GM12891 (cell line): ENCODE data around the gene BPIFB1.

Source experiments
- POLR2A ChIP-seq: IDR thresholded peaks from 2 replicates; pipeline ENCODE4 v1.6.1; 2011; ENCODE audit warnings: low read depth, low read length, control low read depth
- POLR2AphosphoS5 ChIP-seq: IDR thresholded peaks from 2 replicates; pipeline ENCODE4 v1.6.1; 2011; ENCODE audit warnings: low read depth, low read length, control low read depth
- SPI1 ChIP-seq: IDR thresholded peaks from 2 replicates; pipeline ENCODE4 v1.6.1; 2011; ENCODE audit warnings: low read depth, low read length, control low read depth
- TAF1 ChIP-seq: IDR thresholded peaks from 2 replicates; pipeline ENCODE4 v1.6.1; 2011; ENCODE audit warnings: low read depth, low read length, control low read depth

- TF ChIP-seq POLR2A (no peak), POLR2AphosphoS5 (no peak), TAF1 (no peak), SPI1 (no peak)
Observed at GRCh38 chr20:33305589-33306057, 22.6 kb downstream of the BPIFB1 start.
